ENCODE measurements around the gene RD3L. TPM values are rescaled to one million over a fixed set of nuclear protein-coding genes. Genes with fewer than 3 reads are reported as not detected.
"Not testable (repeated sequence)": the region's sequence is repeated elsewhere in the genome, so short reads cannot be mapped to it uniquely, and the experiment has no call there.

The RD3L gene
- total and polyA plus RNA-seq, 2 donors (not counting 1 experiment from before 2014, with no cell fraction given) = not detected

DNA sequence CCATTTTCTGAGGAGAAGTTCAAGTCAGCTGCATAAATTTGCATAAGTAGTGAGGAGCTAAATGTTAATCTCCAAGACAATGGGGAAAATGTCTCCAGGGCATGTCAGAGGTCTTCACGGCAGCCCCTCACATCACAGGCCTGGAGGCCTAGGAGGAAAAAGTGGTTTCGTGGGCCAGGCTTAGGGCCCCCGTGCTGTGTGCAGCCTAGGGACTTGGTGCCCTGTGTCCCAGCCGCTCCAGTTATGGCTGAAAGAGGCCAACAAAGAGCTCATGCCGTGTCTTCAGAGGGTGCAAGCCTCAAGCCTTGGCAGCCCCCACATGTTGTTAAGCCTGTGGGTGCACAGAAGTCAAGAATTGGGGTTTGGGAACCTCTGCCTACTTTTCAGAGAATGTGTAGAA is 41.9 kb upstream of the RD3L start:
- Histone ChIP-seq H3K9ac (ENCODE audit: insufficient read depth, low read length) (no peak overlapping the region), H3K79me2 (ENCODE audit: control insufficient read depth, insufficient read depth, low read length) (no peaks in the 10 kb centered on the region), H3K4me1 (ENCODE audit: control insufficient read depth, extremely low read depth, insufficient read depth, low read length) (no peaks in the 10 kb centered on the region), H3K27me3 (ENCODE audit: control insufficient read depth, insufficient read depth, low read length) (no peaks in the 10 kb centered on the region), H3K4me3 (replicated peaks in 1 of 4; ENCODE audit: control extremely low read depth in 1 of 4, insufficient read depth in 1 of 4, low read depth in 3 of 4, low read length in 4 of 4) (no peak overlapping the region), H4K20me1 (ENCODE audit: control insufficient read depth, extremely low read depth, insufficient read depth, low read length) (no peaks in the 10 kb centered on the region), H3K36me3 (ENCODE audit: control insufficient read depth, insufficient read depth, low read length) (no peaks in the 10 kb centered on the region), H3K9me3 (ENCODE audit: control insufficient read depth, insufficient read depth, low read depth, low read length) (no peaks in the 10 kb centered on the region), H3K4me2 (ENCODE audit: extremely low read depth, insufficient read depth, low read length) (no peak overlapping the region), H2AFZ (ENCODE audit: low read length) (no peak overlapping the region), H3K27ac (ENCODE audit: insufficient read depth, low read length) (no peak overlapping the region)
- TF ChIP-seq, protein P1, sequence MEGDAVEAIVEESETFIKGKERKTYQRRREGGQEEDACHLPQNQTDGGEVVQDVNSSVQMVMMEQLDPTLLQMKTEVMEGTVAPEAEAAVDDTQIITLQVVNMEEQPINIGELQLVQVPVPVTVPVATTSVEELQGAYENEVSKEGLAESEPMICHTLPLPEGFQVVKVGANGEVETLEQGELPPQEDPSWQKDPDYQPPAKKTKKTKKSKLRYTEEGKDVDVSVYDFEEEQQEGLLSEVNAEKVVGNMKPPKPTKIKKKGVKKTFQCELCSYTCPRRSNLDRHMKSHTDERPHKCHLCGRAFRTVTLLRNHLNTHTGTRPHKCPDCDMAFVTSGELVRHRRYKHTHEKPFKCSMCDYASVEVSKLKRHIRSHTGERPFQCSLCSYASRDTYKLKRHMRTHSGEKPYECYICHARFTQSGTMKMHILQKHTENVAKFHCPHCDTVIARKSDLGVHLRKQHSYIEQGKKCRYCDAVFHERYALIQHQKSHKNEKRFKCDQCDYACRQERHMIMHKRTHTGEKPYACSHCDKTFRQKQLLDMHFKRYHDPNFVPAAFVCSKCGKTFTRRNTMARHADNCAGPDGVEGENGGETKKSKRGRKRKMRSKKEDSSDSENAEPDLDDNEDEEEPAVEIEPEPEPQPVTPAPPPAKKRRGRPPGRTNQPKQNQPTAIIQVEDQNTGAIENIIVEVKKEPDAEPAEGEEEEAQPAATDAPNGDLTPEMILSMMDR (conservative IDR thresholded peaks at IDR 0.05 in 1 of 2, IDR thresholded peaks at IDR 0.05 in 1 of 2; ENCODE audit: low read depth in 1 of 2, low read length in 2 of 2) = no peak
- no peak for TF ChIP-seq EZH2 (IDR thresholded peaks at IDR 0.05; ENCODE audit: low read length, missing control alignments)
- no peak for DNase-seq (ENCODE audit: low read depth in 2 of 2)

DNA sequence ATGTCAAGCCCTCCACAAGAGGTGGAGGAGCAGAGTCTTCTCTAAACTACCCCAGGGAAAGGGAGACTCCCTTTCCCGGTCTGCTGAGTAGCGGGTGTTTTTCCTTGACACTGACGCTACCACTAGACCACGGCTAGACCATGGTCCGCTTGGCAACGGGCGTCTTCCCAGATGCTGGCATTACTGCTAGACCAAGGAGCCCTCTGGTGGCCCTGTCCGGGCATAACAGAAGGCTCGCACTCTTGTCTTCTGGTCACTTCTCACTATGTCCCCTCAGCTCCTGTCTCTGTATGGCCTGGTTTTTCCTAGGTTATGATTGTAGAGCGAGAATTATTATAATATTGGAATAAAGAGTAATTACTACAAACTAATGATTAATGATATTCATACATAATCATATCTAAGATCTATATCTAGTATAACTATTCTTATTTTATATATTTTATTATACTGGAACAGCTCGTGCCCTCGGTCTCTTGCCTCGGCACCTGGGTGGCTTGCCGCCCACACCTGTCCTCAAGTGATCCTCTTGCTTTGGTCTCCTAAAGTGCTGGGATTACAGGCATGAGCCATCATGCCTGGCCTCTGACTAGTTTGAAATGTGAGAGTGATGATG is 38.4 kb upstream of the RD3L start:
- not testable (repeated sequence) for H3K4me3 ChIP-seq (replicated peaks in 1 of 4; ENCODE audit: control extremely low read depth in 1 of 4, insufficient read depth in 1 of 4, low read depth in 3 of 4, low read length in 4 of 4); H3K9me3 ChIP-seq (ENCODE audit: control insufficient read depth, insufficient read depth, low read depth, low read length); H3K9ac ChIP-seq (ENCODE audit: insufficient read depth, low read length); H3K79me2 ChIP-seq (ENCODE audit: control insufficient read depth, insufficient read depth, low read length); H3K27me3 ChIP-seq (ENCODE audit: control insufficient read depth, insufficient read depth, low read length); H3K36me3 ChIP-seq (ENCODE audit: control insufficient read depth, insufficient read depth, low read length); H2AFZ ChIP-seq (ENCODE audit: low read length); H4K20me1 ChIP-seq (ENCODE audit: control insufficient read depth, extremely low read depth, insufficient read depth, low read length); H3K4me1 ChIP-seq (ENCODE audit: control insufficient read depth, extremely low read depth, insufficient read depth, low read length); H3K4me2 ChIP-seq (ENCODE audit: extremely low read depth, insufficient read depth, low read length); H3K27ac ChIP-seq (ENCODE audit: insufficient read depth, low read length)
- TF ChIP-seq, protein P1 (conservative IDR thresholded peaks at IDR 0.05 in 1 of 2, IDR thresholded peaks at IDR 0.05 in 1 of 2; ENCODE audit: low read depth in 1 of 2, low read length in 2 of 2) = peak; percentile 26 to 31
- DNase-seq (ENCODE audit: low read depth in 2 of 2) = peak; percentile 12 to 16

DNA sequence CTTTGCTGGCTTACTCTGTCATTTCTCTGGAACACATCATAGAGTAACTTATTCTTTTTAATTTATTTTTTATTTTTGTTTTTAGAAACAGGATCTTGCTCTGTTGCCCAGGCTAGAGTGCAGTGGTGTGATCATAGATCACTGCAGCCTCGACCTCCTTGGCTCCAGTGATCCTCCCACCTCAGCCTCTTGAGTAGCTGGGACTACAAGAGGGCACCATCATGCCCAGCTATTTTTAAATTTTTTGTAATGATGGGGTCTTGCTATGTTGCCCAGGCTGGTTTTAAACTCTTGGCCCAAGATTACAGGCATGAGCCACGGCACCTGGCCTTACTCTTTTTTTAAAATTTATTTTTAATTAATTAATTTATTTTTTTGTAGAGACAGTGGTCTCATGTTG is 32.2 kb upstream of the RD3L start:
- no peaks in the 10 kb centered on the region for H3K27me3 ChIP-seq (ENCODE audit: control insufficient read depth, insufficient read depth, low read length)
- no peak overlapping the region for H2AFZ ChIP-seq (ENCODE audit: low read length)
- DNase-seq (ENCODE audit: low read depth in 2 of 2) = no peak
- no peak overlapping the region for H3K9ac ChIP-seq (ENCODE audit: insufficient read depth, low read length)
- no peaks in the 10 kb centered on the region for H3K36me3 ChIP-seq (ENCODE audit: control insufficient read depth, insufficient read depth, low read length)
- H4K20me1 ChIP-seq (ENCODE audit: control insufficient read depth, extremely low read depth, insufficient read depth, low read length) = no peaks in the 10 kb centered on the region
- TF ChIP-seq, protein P1 (conservative IDR thresholded peaks at IDR 0.05 in 1 of 2, IDR thresholded peaks at IDR 0.05 in 1 of 2; ENCODE audit: low read depth in 1 of 2, low read length in 2 of 2) = no peak
- TF ChIP-seq EZH2 (IDR thresholded peaks at IDR 0.05; ENCODE audit: low read length, missing control alignments) = no peak
- no peak overlapping the region for H3K4me2 ChIP-seq (ENCODE audit: extremely low read depth, insufficient read depth, low read length)
- no peaks in the 10 kb centered on the region for H3K9me3 ChIP-seq (ENCODE audit: control insufficient read depth, insufficient read depth, low read depth, low read length)
- H3K27ac ChIP-seq (ENCODE audit: insufficient read depth, low read length) = no peak overlapping the region
- no peaks in the 10 kb centered on the region for H3K79me2 ChIP-seq (ENCODE audit: control insufficient read depth, insufficient read depth, low read length)
- H3K4me3 ChIP-seq (replicated peaks in 1 of 4; ENCODE audit: control extremely low read depth in 1 of 4, insufficient read depth in 1 of 4, low read depth in 3 of 4, low read length in 4 of 4) = no peak overlapping the region
- no peaks in the 10 kb centered on the region for H3K4me1 ChIP-seq (ENCODE audit: control insufficient read depth, extremely low read depth, insufficient read depth, low read length)
